Liver (tissue), 9 donors: ENCODE measurements around the gene HBZ. TPM values are rescaled to one million over a fixed set of nuclear protein-coding genes. Genes with fewer than 3 reads are reported as not detected.

Experiments
- DNase-seq: peaks from one replicate; pipeline ENCODE4 v3.0.0-alpha.2; 2017; ENCODE audit warnings: low spot score
- H3K27ac ChIP-seq, 2 donors: one replicate each; pipeline ENCODE4 v1.7.0; 2013; ENCODE audit warnings: inconsistent platforms in 2 of 2, low read length in 2 of 2, control low read depth in 1 of 2, low read depth in 1 of 2, mild to moderate bottlenecking in 1 of 2
- H3K27me3 ChIP-seq, 4 donors: one replicate each; pipeline versions ENCODE4 v1.6.1 to v1.7.0; 2013; ENCODE audit warnings: low read length in 3 of 4, inconsistent platforms in 1 of 4, mild to moderate bottlenecking in 1 of 4, moderate library complexity in 1 of 4; ENCODE audit not compliant: control insufficient read depth in 4 of 4, insufficient read depth in 4 of 4
- H3K36me3 ChIP-seq, 4 donors: one replicate each; pipeline versions ENCODE4 v1.6.1 to v1.7.0; 2013; ENCODE audit warnings: low read length in 3 of 4, mild to moderate bottlenecking in 3 of 4, low read depth in 1 of 4, moderate library complexity in 1 of 4; ENCODE audit not compliant: control insufficient read depth in 4 of 4, insufficient read depth in 3 of 4
- H3K4me1 ChIP-seq, 4 donors: one replicate each; pipeline versions ENCODE4 v1.6.1 to v1.7.0; 2013; ENCODE audit warnings: low read length in 3 of 4, mild to moderate bottlenecking in 3 of 4, moderate library complexity in 1 of 4; ENCODE audit not compliant: control insufficient read depth in 4 of 4, insufficient read depth in 4 of 4
- H3K4me3 ChIP-seq, 3 donors: one replicate each; pipeline versions ENCODE4 v1.6.1 to v1.7.0; 2013; ENCODE audit warnings: low read length in 3 of 3, control low read depth in 1 of 3, low read depth in 1 of 3, mild to moderate bottlenecking in 1 of 3
- H3K9ac ChIP-seq, 2 donors: one replicate each; pipeline ENCODE4 v1.7.0; 2013; ENCODE audit warnings: low read length in 2 of 2, mild to moderate bottlenecking in 2 of 2, moderate library complexity in 2 of 2, control low read depth in 1 of 2, low read depth in 1 of 2
- H3K9me3 ChIP-seq, 4 donors: one replicate each; pipeline versions ENCODE4 v1.6.1 to v1.7.0; 2013; ENCODE audit warnings: low read length in 3 of 4; ENCODE audit not compliant: control insufficient read depth in 4 of 4
- ATF3 ChIP-seq: IDR thresholded peaks from 2 replicates; pipeline ENCODE4 v1.6.1; 2016; ENCODE audit warnings: antibody characterized with exemption
- CTCF ChIP-seq: fragments of 150-350 bp; IDR thresholded peaks from 2 replicates; pipeline ENCODE4 v1.5.1; 2017; ENCODE audit warnings: improper control_type of control experiment, low read depth, low read length; ENCODE audit not compliant: missing input control
- EGR1 ChIP-seq, 2 donors: IDR thresholded peaks; 2 replicates each; pipeline ENCODE4 v1.6.1; 2016 to 2018; ENCODE audit warnings: antibody characterized with exemption in 2 of 2, low read depth in 2 of 2
- FOXA2 ChIP-seq: IDR thresholded peaks from 2 replicates; pipeline ENCODE4 v1.6.1; 2016; ENCODE audit warnings: antibody characterized with exemption
- HNF4A ChIP-seq, 2 donors: conservative IDR thresholded peaks; 2 replicates each; pipeline ENCODE4 v1.6.1; 2016; ENCODE audit warnings: antibody characterized with exemption in 2 of 2, mild to moderate bottlenecking in 2 of 2
- HNF4G ChIP-seq: IDR thresholded peaks from 2 replicates; pipeline ENCODE4 v1.6.1; 2016; ENCODE audit warnings: antibody characterized with exemption
- JUND ChIP-seq, 2 donors: IDR thresholded peaks; 2 replicates each; pipeline ENCODE4 v1.6.1; 2016; ENCODE audit warnings: antibody characterized with exemption in 2 of 2
- MAX ChIP-seq: IDR thresholded peaks from 2 replicates; pipeline ENCODE4 v1.6.1; 2016; ENCODE audit warnings: antibody characterized with exemption
- NR2F2 ChIP-seq: IDR thresholded peaks from 2 replicates; pipeline ENCODE4 v1.6.1; 2016; ENCODE audit warnings: antibody characterized with exemption
- RXRA ChIP-seq, 2 donors: IDR thresholded peaks; 2 replicates each; pipeline ENCODE4 v1.6.1; 2017 to 2018; ENCODE audit warnings: antibody characterized with exemption in 2 of 2, mild to moderate bottlenecking in 1 of 2
- SP1 ChIP-seq: IDR thresholded peaks from 2 replicates; pipeline ENCODE4 v1.6.1; 2018; ENCODE audit warnings: antibody characterized with exemption, mild to moderate bottlenecking
- TAF1 ChIP-seq: conservative IDR thresholded peaks from 2 replicates; pipeline ENCODE4 v1.6.1; 2016; ENCODE audit warnings: antibody characterized with exemption, mild to moderate bottlenecking
- YY1 ChIP-seq: IDR thresholded peaks from 2 replicates; pipeline ENCODE4 v1.6.1; 2016; ENCODE audit warnings: antibody characterized with exemption, mild to moderate bottlenecking
- WGBS: extraction: QIAGEN DNeasy Blood & Tissue Kit; methylation state at CpG from one replicate; pipeline ENCODE4 v1.1.7; 2013; 5-methylcytosine and 5-hydroxymethylcytosine counted together
- polyA plus RNA-seq, 2 donors: library from polyadenylated mRNA; stranded (reverse) in 1 of 2; unstranded in 1 of 2; fragments of 200-250 nt in 1 of 2; fragments of >200 nt in 1 of 2; fragmentation: Nextera tagmentation in 1 of 2; extraction: Ambion mirVana in 1 of 2; gene quantifications; one replicate each; pipeline versions ENCODE4 v1.2.1 to v1.2.3, GENCODE V29; 2013 to 2015
- total RNA-seq, 2 donors: library from RNA; depleted of rRNA; stranded (reverse); fragments of >200 nt; gene quantifications; one replicate each; pipeline ENCODE4 v1.2.3, GENCODE V29; 2014
- TF ChIP-seq, protein P1 (sequence below): IDR thresholded peaks from 2 replicates; pipeline ENCODE4 v1.6.1; 2016; ENCODE audit warnings: antibody characterized with exemption, mild to moderate bottlenecking
- donor health status: healthy.
- donor health status: healthy.
- donor health status: healthy.
- donor health status: healthy.
- donor health status: healthy.

Gene HBZ
- total and polyA plus RNA-seq, 4 donors = 55.8 TPM; not detected in 3

GRCh38 chr16:140175-140857, 12.1 kb upstream of the HBZ start:
- H3K9ac ChIP-seq = no peak overlapping the region
- TF ChIP-seq HNF4A (conservative IDR thresholded peaks at IDR 0.05) (no peak), EGR1 (IDR thresholded peaks at IDR 0.05; ENCODE audit: low read depth in 2 of 2) (no peak), RXRA (IDR thresholded peaks at IDR 0.05) (no peak), NR2F2 (no peak), YY1 (no peak), FOXA2 (no peak), ATF3 (no peak)
- TF ChIP-seq, protein P1, sequence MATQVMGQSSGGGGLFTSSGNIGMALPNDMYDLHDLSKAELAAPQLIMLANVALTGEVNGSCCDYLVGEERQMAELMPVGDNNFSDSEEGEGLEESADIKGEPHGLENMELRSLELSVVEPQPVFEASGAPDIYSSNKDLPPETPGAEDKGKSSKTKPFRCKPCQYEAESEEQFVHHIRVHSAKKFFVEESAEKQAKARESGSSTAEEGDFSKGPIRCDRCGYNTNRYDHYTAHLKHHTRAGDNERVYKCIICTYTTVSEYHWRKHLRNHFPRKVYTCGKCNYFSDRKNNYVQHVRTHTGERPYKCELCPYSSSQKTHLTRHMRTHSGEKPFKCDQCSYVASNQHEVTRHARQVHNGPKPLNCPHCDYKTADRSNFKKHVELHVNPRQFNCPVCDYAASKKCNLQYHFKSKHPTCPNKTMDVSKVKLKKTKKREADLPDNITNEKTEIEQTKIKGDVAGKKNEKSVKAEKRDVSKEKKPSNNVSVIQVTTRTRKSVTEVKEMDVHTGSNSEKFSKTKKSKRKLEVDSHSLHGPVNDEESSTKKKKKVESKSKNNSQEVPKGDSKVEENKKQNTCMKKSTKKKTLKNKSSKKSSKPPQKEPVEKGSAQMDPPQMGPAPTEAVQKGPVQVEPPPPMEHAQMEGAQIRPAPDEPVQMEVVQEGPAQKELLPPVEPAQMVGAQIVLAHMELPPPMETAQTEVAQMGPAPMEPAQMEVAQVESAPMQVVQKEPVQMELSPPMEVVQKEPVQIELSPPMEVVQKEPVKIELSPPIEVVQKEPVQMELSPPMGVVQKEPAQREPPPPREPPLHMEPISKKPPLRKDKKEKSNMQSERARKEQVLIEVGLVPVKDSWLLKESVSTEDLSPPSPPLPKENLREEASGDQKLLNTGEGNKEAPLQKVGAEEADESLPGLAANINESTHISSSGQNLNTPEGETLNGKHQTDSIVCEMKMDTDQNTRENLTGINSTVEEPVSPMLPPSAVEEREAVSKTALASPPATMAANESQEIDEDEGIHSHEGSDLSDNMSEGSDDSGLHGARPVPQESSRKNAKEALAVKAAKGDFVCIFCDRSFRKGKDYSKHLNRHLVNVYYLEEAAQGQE = no peak
- peaks cover 0 to 6% (median 1%) of the 10 kb centered on the region in 4 donors for H3K4me1 ChIP-seq
- no peak for DNase-seq
- H3K27ac ChIP-seq = no peak overlapping the region
- no peaks in the 10 kb centered on the region for H3K27me3 ChIP-seq
- H3K4me3 ChIP-seq = no peak overlapping the region
- no peaks in the 10 kb centered on the region for H3K9me3 ChIP-seq
- H3K36me3 ChIP-seq = no peaks in the 10 kb centered on the region
- WGBS = 73% methylated on average over 10 of the region's 10 CpGs

- H3K4me1 ChIP-seq = peaks cover 0 to 3% (median 1%) of the 10 kb centered on the region in 4 donors
- H3K4me3 ChIP-seq = no peak overlapping the region
- 81% methylated on average over 12 of the region's 12 CpGs for WGBS
- no peak overlapping the region for H3K27ac ChIP-seq
- H3K27me3 ChIP-seq = no peaks in the 10 kb centered on the region
- no peaks in the 10 kb centered on the region for H3K36me3 ChIP-seq
- no peaks in the 10 kb centered on the region for H3K9me3 ChIP-seq
- TF ChIP-seq MAX (no peak), NR2F2 (no peak), JUND (IDR thresholded peaks at IDR 0.05) (no peak), TAF1 (no peak), SP1 (no peak), HNF4G (no peak), RXRA (IDR thresholded peaks at IDR 0.05) (no peak), EGR1 (IDR thresholded peaks at IDR 0.05; ENCODE audit: low read depth in 2 of 2) (no peak), HNF4A (conservative IDR thresholded peaks at IDR 0.05) (no peak), CTCF (no peak)
- H3K9ac ChIP-seq = no peak overlapping the region
- DNase-seq = no peak
Observed at GRCh38 chr16:142405-142967, 10.0 kb upstream of the HBZ start.
